HG02884 (cell line): ENCODE measurements around the gene PPP1R12B.
"Not testable (repeated sequence)": the region's sequence is repeated elsewhere in the genome, so short reads cannot be mapped to it uniquely, and the experiment has no call there.

Experiments
- ATAC-seq: cut with Tn5 transposase; IDR thresholded peaks from one replicate; pipeline ENCODE4 v1.9.1; 2021; ENCODE audit warnings: mild to moderate bottlenecking, moderate library complexity; ENCODE audit not compliant: unreplicated experiment

PPP1R12B gene

GRCh38 chr1:202439308-202439707 is 90.8 kb downstream of the PPP1R12B start:
- ATAC-seq: no peak

- ATAC-seq: not testable (repeated sequence)
These were observed 99.6 kb downstream of the PPP1R12B start for GRCh38 chr1:202448140-202448539.

GRCh38 chr1:202451641-202452040 is 103.1 kb downstream of the PPP1R12B start:
- ATAC-seq: not testable (repeated sequence)

GRCh38 chr1:202452508-202452907 is 104.0 kb downstream of the PPP1R12B start:
- no peak for ATAC-seq

GRCh38 chr1:202456372-202457169 is 108.1 kb downstream of the PPP1R12B start:
- ATAC-seq: not testable (repeated sequence)

GRCh38 chr1:202458651-202459050 is 110.2 kb downstream of the PPP1R12B start:
- not testable (repeated sequence) for ATAC-seq

- not testable (repeated sequence) for ATAC-seq
These were observed 111.1 kb downstream of the PPP1R12B start for GRCh38 chr1:202459470-202460142.

- not testable (repeated sequence) for ATAC-seq
These were observed 111.6 kb downstream of the PPP1R12B start for GRCh38 chr1:202460143-202460495.

- no peak for ATAC-seq
These were observed 114.0 kb downstream of the PPP1R12B start for GRCh38 chr1:202462342-202463076.

GRCh38 chr1:202464153-202464742 is 115.7 kb downstream of the PPP1R12B start:
- not testable (repeated sequence) for ATAC-seq

GRCh38 chr1:202465644-202466270 is 117.3 kb downstream of the PPP1R12B start:
- ATAC-seq: not testable (repeated sequence)

- not testable (repeated sequence) for ATAC-seq
These were observed 117.8 kb downstream of the PPP1R12B start for GRCh38 chr1:202466339-202466738.

- ATAC-seq: not testable (repeated sequence)
These were observed 118.9 kb downstream of the PPP1R12B start for GRCh38 chr1:202467381-202467780.

- ATAC-seq: not testable (repeated sequence)
These were observed 120.2 kb downstream of the PPP1R12B start for GRCh38 chr1:202468695-202469094.

GRCh38 chr1:202469123-202469522 is 120.6 kb downstream of the PPP1R12B start:
- ATAC-seq: not testable (repeated sequence)

- ATAC-seq: no peak
These were observed 122.7 kb downstream of the PPP1R12B start for GRCh38 chr1:202471246-202471645.

- not testable (repeated sequence) for ATAC-seq
These were observed 124.0 kb downstream of the PPP1R12B start for GRCh38 chr1:202472347-202473124.

- ATAC-seq: not testable (repeated sequence)
These were observed 125.0 kb downstream of the PPP1R12B start for GRCh38 chr1:202473266-202474045.

- ATAC-seq: not testable (repeated sequence)
These were observed 131.2 kb downstream of the PPP1R12B start for GRCh38 chr1:202479661-202480060.
